Measurements from ENCODE around the gene KCNQ1. TPM values are rescaled to one million over a fixed set of nuclear protein-coding genes. Genes with fewer than 3 reads are reported as not detected.

Gene KCNQ1
- total RNA-seq, 1 experiment from 2014 or later, result 2.3 TPM

- no peaks in the 10 kb centered on the region for H4K20me1 ChIP-seq (ENCODE audit: control insufficient read depth, insufficient read depth, insufficient read length)
- Mint-ChIP-seq H3K27ac (no peak overlapping the region), H3K4me3 (no peak overlapping the region; a peak in 1 of 5 replicates), H3K36me3 (ENCODE audit: insufficient read depth in 1 of 3, low read depth in 3 of 3) (peaks cover 2 to 19% (median 3%) of the 10 kb centered on the region in 3 experiments; a peak in 4 of 7 replicates), H3K27me3 (ENCODE audit: low read depth) (peaks cover 100% of the 10 kb centered on the region), H3K9me3 (peaks cover 18% of the 10 kb centered on the region in 2 experiments), H3K4me1 (peaks cover 16 to 19% of the 10 kb centered on the region in 2 experiments)
- H3K18ac ChIP-seq (ENCODE audit: insufficient read length, low read depth, low read length), result no peak overlapping the region
- H4K5ac ChIP-seq (ENCODE audit: insufficient read length, low read depth, low read length), result no peak overlapping the region
- H4K91ac ChIP-seq (ENCODE audit: insufficient read length, low read depth, low read length), result no peak overlapping the region
- H3K79me2 ChIP-seq (ENCODE audit: insufficient read depth, low read length), result no peaks in the 10 kb centered on the region
- DNase-seq, result no peak
- no peak overlapping the region for H3K4ac ChIP-seq (ENCODE audit: low read depth, low read length)
- no peaks in the 10 kb centered on the region for H3K23me2 ChIP-seq (ENCODE audit: insufficient read length, low read depth, low read length, poor library complexity, severe bottlenecking)
- no CpG with 5 or more reads among the region's 9 CpGs for WGBS (ENCODE audit: extremely low coverage, insufficient read length, low lambda C conversion rate)
- H3T11ph ChIP-seq (ENCODE audit: low read length), result no peak overlapping the region
- no peak overlapping the region for H4K8ac ChIP-seq (replicated peaks; ENCODE audit: insufficient read length, low read depth, low read length)
- H3K4me2 ChIP-seq (ENCODE audit: insufficient read depth, insufficient read length, low read length), result no peak overlapping the region
- no peak overlapping the region for H2BK15ac ChIP-seq (ENCODE audit: low read depth, low read length)
- no peak overlapping the region for H3K9ac ChIP-seq (ENCODE audit: extremely low read depth, insufficient read length, low read length)
- no peak overlapping the region for H3K56ac ChIP-seq (ENCODE audit: insufficient read length, low read depth, low read length)
- no peak overlapping the region for H2BK20ac ChIP-seq (ENCODE audit: low read depth, low read length, poor library complexity, severe bottlenecking)
- no peak overlapping the region for H3K23ac ChIP-seq (ENCODE audit: insufficient read length, low read depth, low read length)
- peaks cover 9% of the 10 kb centered on the region; the same call in 1 of the 2 replicates for H3K27me3 ChIP-seq (ENCODE audit: insufficient read depth, low read length)
- H2BK5ac ChIP-seq (ENCODE audit: insufficient read length, low read length), result no peak overlapping the region
- H2BK12ac ChIP-seq (ENCODE audit: insufficient read length, low read depth, low read length), result no peak overlapping the region
- H3K14ac ChIP-seq (ENCODE audit: insufficient read depth, low read length), result no peak overlapping the region
- no peak overlapping the region for H2AFZ ChIP-seq (ENCODE audit: low read length)
- H3K4me1 ChIP-seq (ENCODE audit: insufficient read depth, low read length), result peaks cover 5% of the 10 kb centered on the region; the same call in 1 of the 2 replicates
- H3K79me1 ChIP-seq (ENCODE audit: insufficient read depth, low read depth, low read length, poor library complexity, severe bottlenecking), result no peaks in the 10 kb centered on the region
- no peaks in the 10 kb centered on the region for H3K9me3 ChIP-seq (ENCODE audit: control insufficient read depth, low read depth, low read length)
- H2BK120ac ChIP-seq (ENCODE audit: low read depth, low read length, poor library complexity, severe bottlenecking), result no peak overlapping the region
- H3K27ac ChIP-seq (ENCODE audit: insufficient read length, low read depth, low read length), result no peak overlapping the region
- no peak overlapping the region for H2AK5ac ChIP-seq (ENCODE audit: insufficient read length, low read length)
- no peak for TF ChIP-seq CTCF (conservative IDR thresholded peaks at IDR 0.05)
Observed at GRCh38 chr11:2714463-2714800, 269.6 kb downstream of the KCNQ1 start.

Data from H9 (cell line).